ENCODE measurements around the gene PCDH9.

The PCDH9 gene

GRCh38 chr13:66577358-66577757 is 652.8 kb downstream of the PCDH9 start:
- Histone ChIP-seq H3K4me3 (ENCODE audit: low read length) (no peak overlapping the region), H3K36me3 (ENCODE audit: control insufficient read depth, insufficient read depth, low read length) (no peaks in the 10 kb centered on the region)

GRCh38 chr13:66576381-66576780 is 653.8 kb downstream of the PCDH9 start:
- Histone ChIP-seq H3K4me3 (ENCODE audit: low read length) (no peak overlapping the region), H3K27me3 (ENCODE audit: control insufficient read depth, insufficient read depth, low read length) (no peaks in the 10 kb centered on the region), H3K9ac (ENCODE audit: low read length) (no peak overlapping the region), H3K4me1 (ENCODE audit: control insufficient read depth, insufficient read depth, low read length) (no peaks in the 10 kb centered on the region), H3K36me3 (ENCODE audit: control insufficient read depth, insufficient read depth, low read length) (no peaks in the 10 kb centered on the region), H3K9me3 (ENCODE audit: control insufficient read depth, low read length) (no peaks in the 10 kb centered on the region)

More at GRCh38 chr13:66577358-66577757, 652.8 kb downstream of the PCDH9 start:
- no peaks in the 10 kb centered on the region for H3K27me3 ChIP-seq (ENCODE audit: control insufficient read depth, insufficient read depth, low read length)
- H3K9me3 ChIP-seq (ENCODE audit: control insufficient read depth, low read length): no peaks in the 10 kb centered on the region
- H3K9ac ChIP-seq (ENCODE audit: low read length): no peak overlapping the region
- H3K4me1 ChIP-seq (ENCODE audit: control insufficient read depth, insufficient read depth, low read length): no peaks in the 10 kb centered on the region

- no peaks in the 10 kb centered on the region for H3K27me3 ChIP-seq (ENCODE audit: control insufficient read depth, insufficient read depth, low read length)
- H3K9me3 ChIP-seq (ENCODE audit: control insufficient read depth, low read length): no peaks in the 10 kb centered on the region
Measured at GRCh38 chr13:66574606-66575005, 655.5 kb downstream of the PCDH9 start.

GRCh38 chr13:66567899-66568612 is 662.1 kb downstream of the PCDH9 start:
- Histone ChIP-seq H3K36me3 (ENCODE audit: control insufficient read depth, insufficient read depth, low read length) (no peaks in the 10 kb centered on the region), H3K27me3 (ENCODE audit: control insufficient read depth, insufficient read depth, low read length) (no peaks in the 10 kb centered on the region), H3K9me3 (ENCODE audit: control insufficient read depth, low read length) (no peaks in the 10 kb centered on the region), H3K9ac (ENCODE audit: low read length) (no peak overlapping the region), H3K4me1 (ENCODE audit: control insufficient read depth, insufficient read depth, low read length) (no peaks in the 10 kb centered on the region), H3K4me3 (ENCODE audit: low read length) (no peak overlapping the region)

More at GRCh38 chr13:66574606-66575005, 655.5 kb downstream of the PCDH9 start:
- Histone ChIP-seq H3K36me3 (ENCODE audit: control insufficient read depth, insufficient read depth, low read length) (no peaks in the 10 kb centered on the region), H3K4me1 (ENCODE audit: control insufficient read depth, insufficient read depth, low read length) (no peaks in the 10 kb centered on the region), H3K4me3 (ENCODE audit: low read length) (no peak overlapping the region), H3K9ac (ENCODE audit: low read length) (no peak overlapping the region)

GRCh38 chr13:66565279-66565678 is 664.9 kb downstream of the PCDH9 start:
- Histone ChIP-seq H3K27me3 (ENCODE audit: control insufficient read depth, insufficient read depth, low read length) (no peaks in the 10 kb centered on the region), H3K4me3 (ENCODE audit: low read length) (no peak overlapping the region), H3K9me3 (ENCODE audit: control insufficient read depth, low read length) (no peaks in the 10 kb centered on the region), H3K4me1 (ENCODE audit: control insufficient read depth, insufficient read depth, low read length) (no peaks in the 10 kb centered on the region), H3K9ac (ENCODE audit: low read length) (no peak overlapping the region), H3K36me3 (ENCODE audit: control insufficient read depth, insufficient read depth, low read length) (no peaks in the 10 kb centered on the region)

- Histone ChIP-seq H3K9ac (ENCODE audit: low read length) (no peak overlapping the region), H3K9me3 (ENCODE audit: control insufficient read depth, low read length) (no peaks in the 10 kb centered on the region), H3K4me3 (ENCODE audit: low read length) (no peak overlapping the region), H3K36me3 (ENCODE audit: control insufficient read depth, insufficient read depth, low read length) (no peaks in the 10 kb centered on the region), H3K4me1 (ENCODE audit: control insufficient read depth, insufficient read depth, low read length) (no peaks in the 10 kb centered on the region), H3K27me3 (ENCODE audit: control insufficient read depth, insufficient read depth, low read length) (no peaks in the 10 kb centered on the region)
Measured at GRCh38 chr13:66563076-66563475, 667.1 kb downstream of the PCDH9 start.

GRCh38 chr13:66562054-66562453 is 668.1 kb downstream of the PCDH9 start:
- H3K4me3 ChIP-seq (ENCODE audit: low read length): no peak overlapping the region
- H3K9me3 ChIP-seq (ENCODE audit: control insufficient read depth, low read length): no peaks in the 10 kb centered on the region
- H3K9ac ChIP-seq (ENCODE audit: low read length): no peak overlapping the region
- H3K36me3 ChIP-seq (ENCODE audit: control insufficient read depth, insufficient read depth, low read length): no peaks in the 10 kb centered on the region
- no peaks in the 10 kb centered on the region for H3K27me3 ChIP-seq (ENCODE audit: control insufficient read depth, insufficient read depth, low read length)
- no peaks in the 10 kb centered on the region for H3K4me1 ChIP-seq (ENCODE audit: control insufficient read depth, insufficient read depth, low read length)

GRCh38 chr13:66560991-66561390 is 669.1 kb downstream of the PCDH9 start:
- H3K4me1 ChIP-seq (ENCODE audit: control insufficient read depth, insufficient read depth, low read length): no peaks in the 10 kb centered on the region
- no peak overlapping the region for H3K4me3 ChIP-seq (ENCODE audit: low read length)
- H3K9ac ChIP-seq (ENCODE audit: low read length): no peak overlapping the region
- H3K36me3 ChIP-seq (ENCODE audit: control insufficient read depth, insufficient read depth, low read length): no peaks in the 10 kb centered on the region
- H3K27me3 ChIP-seq (ENCODE audit: control insufficient read depth, insufficient read depth, low read length): no peaks in the 10 kb centered on the region
- H3K9me3 ChIP-seq (ENCODE audit: control insufficient read depth, low read length): no peaks in the 10 kb centered on the region

- Histone ChIP-seq H3K9ac (ENCODE audit: low read length) (no peak overlapping the region), H3K4me3 (ENCODE audit: low read length) (no peak overlapping the region), H3K36me3 (ENCODE audit: control insufficient read depth, insufficient read depth, low read length) (no peaks in the 10 kb centered on the region), H3K4me1 (ENCODE audit: control insufficient read depth, insufficient read depth, low read length) (no peaks in the 10 kb centered on the region), H3K27me3 (ENCODE audit: control insufficient read depth, insufficient read depth, low read length) (no peaks in the 10 kb centered on the region), H3K9me3 (ENCODE audit: control insufficient read depth, low read length) (no peaks in the 10 kb centered on the region)
Measured at GRCh38 chr13:66560189-66560588, 669.9 kb downstream of the PCDH9 start.

- Histone ChIP-seq H3K9me3 (ENCODE audit: control insufficient read depth, low read length) (no peaks in the 10 kb centered on the region), H3K4me1 (ENCODE audit: control insufficient read depth, insufficient read depth, low read length) (no peaks in the 10 kb centered on the region), H3K9ac (ENCODE audit: low read length) (no peak overlapping the region), H3K36me3 (ENCODE audit: control insufficient read depth, insufficient read depth, low read length) (no peaks in the 10 kb centered on the region), H3K27me3 (ENCODE audit: control insufficient read depth, insufficient read depth, low read length) (no peaks in the 10 kb centered on the region), H3K4me3 (ENCODE audit: low read length) (no peak overlapping the region)
Measured at GRCh38 chr13:66559093-66559492, 671.0 kb downstream of the PCDH9 start.

GRCh38 chr13:66558506-66558905 is 671.6 kb downstream of the PCDH9 start:
- Histone ChIP-seq H3K9ac (ENCODE audit: low read length) (no peak overlapping the region), H3K36me3 (ENCODE audit: control insufficient read depth, insufficient read depth, low read length) (no peaks in the 10 kb centered on the region), H3K4me3 (ENCODE audit: low read length) (no peak overlapping the region), H3K4me1 (ENCODE audit: control insufficient read depth, insufficient read depth, low read length) (no peaks in the 10 kb centered on the region), H3K27me3 (ENCODE audit: control insufficient read depth, insufficient read depth, low read length) (no peaks in the 10 kb centered on the region), H3K9me3 (ENCODE audit: control insufficient read depth, low read length) (no peaks in the 10 kb centered on the region)

GRCh38 chr13:66557357-66557756 is 672.8 kb downstream of the PCDH9 start:
- H3K27me3 ChIP-seq (ENCODE audit: control insufficient read depth, insufficient read depth, low read length): no peaks in the 10 kb centered on the region
- no peak overlapping the region for H3K9ac ChIP-seq (ENCODE audit: low read length)
- no peaks in the 10 kb centered on the region for H3K9me3 ChIP-seq (ENCODE audit: control insufficient read depth, low read length)
- H3K4me3 ChIP-seq (ENCODE audit: low read length): no peak overlapping the region
- no peaks in the 10 kb centered on the region for H3K4me1 ChIP-seq (ENCODE audit: control insufficient read depth, insufficient read depth, low read length)
- H3K36me3 ChIP-seq (ENCODE audit: control insufficient read depth, insufficient read depth, low read length): no peaks in the 10 kb centered on the region

GRCh38 chr13:66556306-66556705 is 673.8 kb downstream of the PCDH9 start:
- Histone ChIP-seq H3K9me3 (ENCODE audit: control insufficient read depth, low read length) (no peaks in the 10 kb centered on the region), H3K4me1 (ENCODE audit: control insufficient read depth, insufficient read depth, low read length) (no peaks in the 10 kb centered on the region), H3K4me3 (ENCODE audit: low read length) (no peak overlapping the region), H3K36me3 (ENCODE audit: control insufficient read depth, insufficient read depth, low read length) (no peaks in the 10 kb centered on the region), H3K9ac (ENCODE audit: low read length) (no peak overlapping the region), H3K27me3 (ENCODE audit: control insufficient read depth, insufficient read depth, low read length) (no peaks in the 10 kb centered on the region)

Data from mucosa of stomach (tissue), 1 donor.